GM19324 (cell line): ENCODE measurements around the gene PREX1.
"Not testable (repeated sequence)": the region's sequence is repeated elsewhere in the genome, so short reads cannot be mapped to it uniquely, and the experiment has no call there.

Experiments
- ATAC-seq: cut with Tn5 transposase; IDR thresholded peaks from one replicate; pipeline ENCODE4 v1.9.1; 2021; ENCODE audit warnings: mild to moderate bottlenecking, moderate library complexity; ENCODE audit not compliant: unreplicated experiment, low FRiP score

Gene PREX1

GRCh38 chr20:48826480-48826879 is 1.3 kb downstream of the PREX1 start:
- ATAC-seq: not testable (repeated sequence)

GRCh38 chr20:48826069-48826468 is 1.7 kb downstream of the PREX1 start:
- ATAC-seq: no peak

- ATAC-seq: no peak
Observed at GRCh38 chr20:48825566-48825920, 2.3 kb downstream of the PREX1 start.

- ATAC-seq: no peak
Observed at GRCh38 chr20:48824830-48825565, 2.8 kb downstream of the PREX1 start.

GRCh38 chr20:48823960-48824498 is 3.8 kb downstream of the PREX1 start:
- ATAC-seq: no peak

GRCh38 chr20:48823476-48823875 is 4.3 kb downstream of the PREX1 start:
- no peak for ATAC-seq

GRCh38 chr20:48822879-48823385 is 4.9 kb downstream of the PREX1 start:
- no peak for ATAC-seq

- ATAC-seq: no peak
Observed at GRCh38 chr20:48822178-48822577, 5.6 kb downstream of the PREX1 start.

GRCh38 chr20:48821261-48821920 is 6.4 kb downstream of the PREX1 start:
- ATAC-seq: no peak

GRCh38 chr20:48820649-48820973 is 7.2 kb downstream of the PREX1 start:
- ATAC-seq: no peak

GRCh38 chr20:48819821-48820648 is 7.8 kb downstream of the PREX1 start:
- no peak for ATAC-seq

- ATAC-seq: no peak
Observed at GRCh38 chr20:48819089-48819488, 8.7 kb downstream of the PREX1 start.

GRCh38 chr20:48818481-48818987 is 9.3 kb downstream of the PREX1 start:
- ATAC-seq: peak; percentile 39

- ATAC-seq: no peak
Observed at GRCh38 chr20:48818031-48818370, 9.8 kb downstream of the PREX1 start.

GRCh38 chr20:48817367-48818030 is 10.3 kb downstream of the PREX1 start:
- ATAC-seq: no peak

- ATAC-seq: no peak
Observed at GRCh38 chr20:48816282-48817205, 11.3 kb downstream of the PREX1 start.

GRCh38 chr20:48815537-48815936 is 12.3 kb downstream of the PREX1 start:
- no peak for ATAC-seq

- no peak for ATAC-seq
Observed at GRCh38 chr20:48814633-48815032, 13.2 kb downstream of the PREX1 start.

GRCh38 chr20:48813930-48814546 is 13.8 kb downstream of the PREX1 start:
- ATAC-seq: no peak
